HepG2 (cell line): ENCODE measurements around the gene FBN3. TPM values are rescaled to one million over a fixed set of nuclear protein-coding genes. Genes with fewer than 3 reads are reported as not detected.
A peak's percentile ranks its signal among the peaks of the same experiment; 100 is the strongest.

ENCODE experiments used
- DNMT1 ChIP-seq: sonication (generic); formaldehyde crosslinking; IDR thresholded peaks from 2 replicates; pipeline ENCODE4 v1.5.1; 2020; ENCODE audit warnings: mild to moderate bottlenecking, missing genetic modification reagents
- ELF1 ChIP-seq: sonication (generic); formaldehyde crosslinking; IDR thresholded peaks from 2 replicates; pipeline ENCODE4 v1.4.0; 2020; ENCODE audit warnings: missing genetic modification reagents
- KAT8 ChIP-seq: IDR thresholded peaks from 2 replicates; pipeline ENCODE4 v1.6.1; 2016; ENCODE audit warnings: missing genetic modification reagents, missing compliant biosample characterization
- KLF6 ChIP-seq: IDR thresholded peaks from 2 replicates; pipeline ENCODE4 v1.8.0; 2016; ENCODE audit warnings: missing biosample characterization, missing genetic modification reagents
- NFRKB ChIP-seq: fragments of 450-650 bp; IDR thresholded peaks from 2 replicates; pipeline ENCODE4 v1.6.1; 2017
- PAWR ChIP-seq: sonication (generic); formaldehyde crosslinking; IDR thresholded peaks from 2 replicates; pipeline ENCODE4 v1.4.0; 2020; ENCODE audit warnings: missing genetic modification reagents, mild to moderate bottlenecking, borderline replicate concordance
- RAD21 ChIP-seq: fragments of 450-650 bp; formaldehyde crosslinking; IDR thresholded peaks from 2 replicates; pipeline ENCODE4 v1.5.0; 2020; ENCODE audit warnings: mild to moderate bottlenecking
- SMARCE1 ChIP-seq: fragments of 450-650 bp; IDR thresholded peaks from 2 replicates; pipeline ENCODE4 v1.6.1; 2017; ENCODE audit warnings: borderline replicate concordance
- SP5 ChIP-seq: IDR thresholded peaks from 2 replicates; pipeline ENCODE4 v1.6.1; 2016; ENCODE audit warnings: low read depth, borderline replicate concordance
- THAP11 ChIP-seq: IDR thresholded peaks from 2 replicates; pipeline ENCODE4 v1.6.1; 2016; ENCODE audit warnings: missing biosample characterization, missing genetic modification reagents
- XRCC5 ChIP-seq: fragments of 200-400 bp; formaldehyde crosslinking; optimal IDR thresholded peaks from 2 replicates; pipeline ENCODE3; 2017; ENCODE audit warnings: mild to moderate bottlenecking, low read length
- ZNF180 ChIP-seq: sonication (generic); formaldehyde crosslinking; IDR thresholded peaks from 2 replicates; pipeline ENCODE4 v1.4.0; 2020; ENCODE audit warnings: low read depth, missing genetic modification reagents, borderline replicate concordance
- ZNF589 ChIP-seq: sonication (generic); formaldehyde crosslinking; conservative IDR thresholded peaks from 2 replicates; pipeline ENCODE4 v1.8.0; 2022; ENCODE audit warnings: mild to moderate bottlenecking, moderate library complexity, missing genetic modification reagents
- polyA plus RNA-seq, 8 experiments: library from polyadenylated mRNA; depleted of rRNA in 3 of 8; stranded (reverse) in 7 of 8; unstranded in 1 of 8; fragments of >200 nt; fragmentation: Illumina TruSeq in 4 of 8; extraction: Trizol in 4 of 8; gene quantifications; 2 replicates each; pipeline versions ENCODE4 v1.2.1 to v1.2.3, GENCODE V29; 2011 to 2016; ENCODE audit warnings: low read depth in 4 of 8, missing spikeins in 1 of 8, mixed read lengths in 1 of 8; ENCODE audit not compliant: insufficient read depth in 1 of 8
- total RNA-seq, 5 experiments: library from RNA; depleted of rRNA; stranded (reverse); fragments of >200 nt; fragmentation: Illumina TruSeq; extraction: Trizol; gene quantifications; 2 replicates each; pipeline ENCODE4 v1.2.3, GENCODE V29; 2016; ENCODE audit warnings: low read depth in 1 of 5
- TF ChIP-seq, protein P1 (sequence below): sonication (generic); formaldehyde crosslinking; IDR thresholded peaks from 2 replicates; pipeline ENCODE4 v1.5.0; 2020; ENCODE audit warnings: mild to moderate bottlenecking, missing genetic modification reagents, moderate library complexity
- TF ChIP-seq, protein P2 (sequence below): sonication (generic); formaldehyde crosslinking; IDR thresholded peaks from 2 replicates; pipeline ENCODE4 v1.5.1; 2020; ENCODE audit warnings: mild to moderate bottlenecking, missing genetic modification reagents, moderate library complexity
- TF ChIP-seq, protein P3 (sequence below), 2 experiments: fragments of 450-650 bp in 1 of 2; sonication (generic) in 1 of 2; formaldehyde crosslinking in 1 of 2; IDR thresholded peaks; 2 replicates each; pipeline versions ENCODE4 v1.6.1 to v1.8.0; 2016 to 2022; ENCODE audit warnings: antibody characterized with exemption in 1 of 2, mild to moderate bottlenecking in 1 of 2, missing genetic modification reagents in 1 of 2

Gene FBN3
- total and polyA plus RNA-seq, 2 of the 13 experiments (the other 11 are each of a cell fraction or from before 2014, with no cell fraction given): 0.20 to 1.3 TPM

DNA sequence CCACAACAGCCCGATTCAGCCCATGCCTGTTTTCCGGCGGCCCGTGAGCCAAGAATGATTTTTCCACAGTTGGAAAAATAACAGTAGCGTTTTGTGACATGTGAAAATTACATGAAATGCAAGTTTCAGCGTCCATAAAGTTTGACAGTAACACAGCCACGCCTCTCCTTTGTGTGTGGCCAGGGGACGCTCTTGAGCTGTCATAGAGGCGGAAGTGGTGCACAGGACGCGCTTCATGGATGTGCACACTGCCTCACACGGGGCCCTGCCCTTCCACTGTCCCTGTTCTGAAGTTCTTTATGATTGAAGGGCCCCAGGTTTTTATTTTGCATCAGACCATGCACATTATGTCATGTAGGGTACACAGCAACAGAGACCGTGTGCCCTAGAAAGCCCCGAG, 131.6 kb downstream of the FBN3 start (continued):
- TF ChIP-seq, protein P1, sequence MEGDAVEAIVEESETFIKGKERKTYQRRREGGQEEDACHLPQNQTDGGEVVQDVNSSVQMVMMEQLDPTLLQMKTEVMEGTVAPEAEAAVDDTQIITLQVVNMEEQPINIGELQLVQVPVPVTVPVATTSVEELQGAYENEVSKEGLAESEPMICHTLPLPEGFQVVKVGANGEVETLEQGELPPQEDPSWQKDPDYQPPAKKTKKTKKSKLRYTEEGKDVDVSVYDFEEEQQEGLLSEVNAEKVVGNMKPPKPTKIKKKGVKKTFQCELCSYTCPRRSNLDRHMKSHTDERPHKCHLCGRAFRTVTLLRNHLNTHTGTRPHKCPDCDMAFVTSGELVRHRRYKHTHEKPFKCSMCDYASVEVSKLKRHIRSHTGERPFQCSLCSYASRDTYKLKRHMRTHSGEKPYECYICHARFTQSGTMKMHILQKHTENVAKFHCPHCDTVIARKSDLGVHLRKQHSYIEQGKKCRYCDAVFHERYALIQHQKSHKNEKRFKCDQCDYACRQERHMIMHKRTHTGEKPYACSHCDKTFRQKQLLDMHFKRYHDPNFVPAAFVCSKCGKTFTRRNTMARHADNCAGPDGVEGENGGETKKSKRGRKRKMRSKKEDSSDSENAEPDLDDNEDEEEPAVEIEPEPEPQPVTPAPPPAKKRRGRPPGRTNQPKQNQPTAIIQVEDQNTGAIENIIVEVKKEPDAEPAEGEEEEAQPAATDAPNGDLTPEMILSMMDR (CRISPR knock-in tag): peak; percentile 87
- TF ChIP-seq ELF1 (CRISPR knock-in tag): peak; percentile 57; the same call in 1 of the 2 replicates
- TF ChIP-seq NFRKB: no peak
- no peak for TF ChIP-seq SMARCE1
- peak; percentile 37 for TF ChIP-seq XRCC5
- TF ChIP-seq RAD21 (CRISPR knock-in tag): peak; percentile 62; the same call in 1 of the 2 replicates
- TF ChIP-seq PAWR (CRISPR knock-in tag): no peak
- TF ChIP-seq ZNF589 (CRISPR knock-in tag): no peak
- 0 out of 2 replicates have a peak, but pooled peaks have one; percentile 15 for TF ChIP-seq THAP11
- TF ChIP-seq, protein P2, sequence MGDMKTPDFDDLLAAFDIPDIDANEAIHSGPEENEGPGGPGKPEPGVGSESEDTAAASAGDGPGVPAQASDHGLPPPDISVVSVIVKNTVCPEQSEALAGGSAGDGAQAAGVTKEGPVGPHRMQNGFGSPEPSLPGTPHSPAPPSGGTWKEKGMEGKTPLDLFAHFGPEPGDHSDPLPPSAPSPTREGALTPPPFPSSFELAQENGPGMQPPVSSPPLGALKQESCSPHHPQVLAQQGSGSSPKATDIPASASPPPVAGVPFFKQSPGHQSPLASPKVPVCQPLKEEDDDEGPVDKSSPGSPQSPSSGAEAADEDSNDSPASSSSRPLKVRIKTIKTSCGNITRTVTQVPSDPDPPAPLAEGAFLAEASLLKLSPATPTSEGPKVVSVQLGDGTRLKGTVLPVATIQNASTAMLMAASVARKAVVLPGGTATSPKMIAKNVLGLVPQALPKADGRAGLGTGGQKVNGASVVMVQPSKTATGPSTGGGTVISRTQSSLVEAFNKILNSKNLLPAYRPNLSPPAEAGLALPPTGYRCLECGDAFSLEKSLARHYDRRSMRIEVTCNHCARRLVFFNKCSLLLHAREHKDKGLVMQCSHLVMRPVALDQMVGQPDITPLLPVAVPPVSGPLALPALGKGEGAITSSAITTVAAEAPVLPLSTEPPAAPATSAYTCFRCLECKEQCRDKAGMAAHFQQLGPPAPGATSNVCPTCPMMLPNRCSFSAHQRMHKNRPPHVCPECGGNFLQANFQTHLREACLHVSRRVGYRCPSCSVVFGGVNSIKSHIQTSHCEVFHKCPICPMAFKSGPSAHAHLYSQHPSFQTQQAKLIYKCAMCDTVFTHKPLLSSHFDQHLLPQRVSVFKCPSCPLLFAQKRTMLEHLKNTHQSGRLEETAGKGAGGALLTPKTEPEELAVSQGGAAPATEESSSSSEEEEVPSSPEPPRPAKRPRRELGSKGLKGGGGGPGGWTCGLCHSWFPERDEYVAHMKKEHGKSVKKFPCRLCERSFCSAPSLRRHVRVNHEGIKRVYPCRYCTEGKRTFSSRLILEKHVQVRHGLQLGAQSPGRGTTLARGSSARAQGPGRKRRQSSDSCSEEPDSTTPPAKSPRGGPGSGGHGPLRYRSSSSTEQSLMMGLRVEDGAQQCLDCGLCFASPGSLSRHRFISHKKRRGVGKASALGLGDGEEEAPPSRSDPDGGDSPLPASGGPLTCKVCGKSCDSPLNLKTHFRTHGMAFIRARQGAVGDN (CRISPR knock-in tag): peak; percentile 28; the same call in 1 of the 2 replicates
- TF ChIP-seq KLF6 (CRISPR knock-in tag): no peak
- TF ChIP-seq, protein P3, sequence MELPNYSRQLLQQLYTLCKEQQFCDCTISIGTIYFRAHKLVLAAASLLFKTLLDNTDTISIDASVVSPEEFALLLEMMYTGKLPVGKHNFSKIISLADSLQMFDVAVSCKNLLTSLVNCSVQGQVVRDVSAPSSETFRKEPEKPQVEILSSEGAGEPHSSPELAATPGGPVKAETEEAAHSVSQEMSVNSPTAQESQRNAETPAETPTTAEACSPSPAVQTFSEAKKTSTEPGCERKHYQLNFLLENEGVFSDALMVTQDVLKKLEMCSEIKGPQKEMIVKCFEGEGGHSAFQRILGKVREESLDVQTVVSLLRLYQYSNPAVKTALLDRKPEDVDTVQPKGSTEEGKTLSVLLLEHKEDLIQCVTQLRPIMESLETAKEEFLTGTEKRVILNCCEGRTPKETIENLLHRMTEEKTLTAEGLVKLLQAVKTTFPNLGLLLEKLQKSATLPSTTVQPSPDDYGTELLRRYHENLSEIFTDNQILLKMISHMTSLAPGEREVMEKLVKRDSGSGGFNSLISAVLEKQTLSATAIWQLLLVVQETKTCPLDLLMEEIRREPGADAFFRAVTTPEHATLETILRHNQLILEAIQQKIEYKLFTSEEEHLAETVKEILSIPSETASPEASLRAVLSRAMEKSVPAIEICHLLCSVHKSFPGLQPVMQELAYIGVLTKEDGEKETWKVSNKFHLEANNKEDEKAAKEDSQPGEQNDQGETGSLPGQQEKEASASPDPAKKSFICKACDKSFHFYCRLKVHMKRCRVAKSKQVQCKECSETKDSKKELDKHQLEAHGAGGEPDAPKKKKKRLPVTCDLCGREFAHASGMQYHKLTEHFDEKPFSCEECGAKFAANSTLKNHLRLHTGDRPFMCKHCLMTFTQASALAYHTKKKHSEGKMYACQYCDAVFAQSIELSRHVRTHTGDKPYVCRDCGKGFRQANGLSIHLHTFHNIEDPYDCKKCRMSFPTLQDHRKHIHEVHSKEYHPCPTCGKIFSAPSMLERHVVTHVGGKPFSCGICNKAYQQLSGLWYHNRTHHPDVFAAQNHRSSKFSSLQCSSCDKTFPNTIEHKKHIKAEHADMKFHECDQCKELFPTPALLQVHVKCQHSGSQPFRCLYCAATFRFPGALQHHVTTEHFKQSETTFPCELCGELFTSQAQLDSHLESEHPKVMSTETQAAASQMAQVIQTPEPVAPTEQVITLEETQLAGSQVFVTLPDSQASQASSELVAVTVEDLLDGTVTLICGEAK (IDR thresholded peaks at IDR 0.05): no peak
- TF ChIP-seq, protein P3 (CRISPR knock-in tag; IDR thresholded peaks at IDR 0.05): peak; percentile 66; the same call in 1 of the 2 replicates
- TF ChIP-seq KAT8 (CRISPR knock-in tag): no peak
- TF ChIP-seq SP5 (CRISPR knock-in tag): 0 out of 2 replicates have a peak, but pooled peaks have one; percentile 18
- no peak for TF ChIP-seq ZNF180
- no peak for TF ChIP-seq DNMT1 (CRISPR knock-in tag)
